KMS-11 (cell line): Measurements from ENCODE around the gene SOX2.

ENCODE experiments used
- H2AFZ ChIP-seq: fragments of 200-600 bp; sonication (generic); 2 replicates; pipeline ENCODE4 v1.6.1; 2016; ENCODE audit warnings: antibody characterized with exemption, mixed run types, low read depth
- H3K27ac ChIP-seq: fragments of 200-600 bp; sonication (generic); 2 replicates; pipeline ENCODE4 v1.6.1; 2016; ENCODE audit warnings: mild to moderate bottlenecking, mixed run types
- H3K27me3 ChIP-seq: fragments of 200-600 bp; sonication (generic); 2 replicates; pipeline ENCODE4 v1.6.1; 2017; ENCODE audit warnings: mild to moderate bottlenecking, low read depth, mixed run types, moderate library complexity; ENCODE audit not compliant: insufficient read depth
- H3K36me3 ChIP-seq: fragments of 200-600 bp; sonication (generic); 2 replicates; pipeline ENCODE4 v1.6.1; 2017; ENCODE audit warnings: mild to moderate bottlenecking, mixed run types; ENCODE audit not compliant: insufficient read depth
- H3K4me1 ChIP-seq: fragments of 200-600 bp; sonication (generic); 2 replicates; pipeline ENCODE4 v1.6.1; 2016; ENCODE audit warnings: mild to moderate bottlenecking, low read depth, mixed run types; ENCODE audit not compliant: poor library complexity, severe bottlenecking
- H3K4me2 ChIP-seq: fragments of 200-600 bp; sonication (generic); 2 replicates; pipeline ENCODE4 v1.7.0; 2016; ENCODE audit warnings: mild to moderate bottlenecking, mixed run types
- H3K4me3 ChIP-seq: fragments of 200-600 bp; sonication (generic); IDR thresholded peaks from 2 replicates; pipeline ENCODE4 v1.6.1; 2017; ENCODE audit warnings: low read depth, low read length, mixed read lengths; ENCODE audit not compliant: insufficient read depth
- H3K79me2 ChIP-seq: fragments of 200-600 bp; sonication (generic); 2 replicates; pipeline ENCODE4 v1.6.1; 2016; ENCODE audit warnings: low read depth, mixed run types; ENCODE audit not compliant: insufficient read depth
- H3K9ac ChIP-seq: fragments of 200-600 bp; sonication (generic); 2 replicates; pipeline ENCODE4 v1.6.1; 2016; ENCODE audit warnings: mild to moderate bottlenecking, mixed run types
- H4K20me1 ChIP-seq: fragments of 200-600 bp; sonication (generic); 2 replicates; pipeline ENCODE4 v1.6.1; 2016; ENCODE audit warnings: mild to moderate bottlenecking, mixed run types; ENCODE audit not compliant: insufficient read depth
- TF ChIP-seq, protein P1 (sequence below): fragments of 200-600 bp; sonication (generic); conservative IDR thresholded peaks from 2 replicates; pipeline ENCODE4 v1.6.1; 2017; ENCODE audit warnings: low read depth, mild to moderate bottlenecking, antibody characterized with exemption, low read length, moderate library complexity, mixed read lengths

The SOX2 gene

DNA sequence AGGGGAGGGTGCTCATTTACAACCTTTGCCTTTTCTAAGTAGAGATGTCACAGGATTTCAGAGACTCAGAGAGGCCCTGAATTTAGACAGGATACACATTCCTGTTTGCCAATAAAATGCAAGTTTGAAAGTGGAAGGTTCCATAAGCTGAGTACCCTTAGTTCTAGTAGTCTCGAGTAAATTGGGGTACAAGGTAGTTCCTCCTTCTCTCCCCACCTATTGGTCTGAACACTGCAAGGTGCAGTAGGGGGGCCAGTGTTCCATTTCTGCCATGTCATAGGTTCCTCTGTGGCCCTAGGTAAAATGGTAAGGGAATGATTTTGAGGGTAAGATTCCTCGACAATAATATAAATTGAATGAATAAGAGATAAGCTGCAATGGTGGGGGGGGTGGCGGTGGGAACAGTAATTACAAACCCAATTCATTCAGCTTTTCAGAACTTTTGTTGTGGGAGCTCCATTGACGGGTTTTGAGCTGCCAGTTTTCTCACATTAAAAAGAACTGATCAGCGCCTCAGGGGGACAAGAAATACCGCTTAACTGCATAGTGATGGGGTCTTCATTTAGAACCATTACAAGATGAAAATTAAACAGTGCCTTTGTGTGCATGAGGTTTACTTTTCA is 5.9 kb downstream of the SOX2 start:
- no peak overlapping the region for H3K4me3 ChIP-seq
- H3K79me2 ChIP-seq, result peaks cover 41% of the 10 kb centered on the region

DNA sequence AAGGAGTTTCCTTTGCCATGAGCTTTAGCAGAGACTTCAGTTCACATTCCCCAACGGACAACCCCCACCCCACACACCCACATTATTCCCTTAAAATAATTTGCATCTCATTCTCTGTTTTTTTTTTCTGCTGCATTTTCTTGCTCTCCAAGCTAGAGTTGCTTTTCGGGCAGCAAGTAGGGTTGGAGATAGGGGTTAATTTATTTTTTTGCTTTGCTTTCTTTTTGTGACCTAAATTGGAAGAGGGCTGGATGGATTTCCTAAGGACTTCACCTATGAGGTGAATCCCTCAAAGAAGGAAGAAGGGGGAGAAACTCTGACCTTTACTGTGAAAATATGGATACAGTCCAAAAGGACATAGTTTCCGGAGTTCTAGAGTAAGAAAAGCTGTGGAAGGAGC is 6.6 kb downstream of the SOX2 start:
- no peaks in the 10 kb centered on the region for H4K20me1 ChIP-seq
- H3K4me2 ChIP-seq, result no peak overlapping the region
- H2AFZ ChIP-seq, result no peak overlapping the region
- H3K4me1 ChIP-seq, result peaks cover 16% of the 10 kb centered on the region
- TF ChIP-seq, protein P1, sequence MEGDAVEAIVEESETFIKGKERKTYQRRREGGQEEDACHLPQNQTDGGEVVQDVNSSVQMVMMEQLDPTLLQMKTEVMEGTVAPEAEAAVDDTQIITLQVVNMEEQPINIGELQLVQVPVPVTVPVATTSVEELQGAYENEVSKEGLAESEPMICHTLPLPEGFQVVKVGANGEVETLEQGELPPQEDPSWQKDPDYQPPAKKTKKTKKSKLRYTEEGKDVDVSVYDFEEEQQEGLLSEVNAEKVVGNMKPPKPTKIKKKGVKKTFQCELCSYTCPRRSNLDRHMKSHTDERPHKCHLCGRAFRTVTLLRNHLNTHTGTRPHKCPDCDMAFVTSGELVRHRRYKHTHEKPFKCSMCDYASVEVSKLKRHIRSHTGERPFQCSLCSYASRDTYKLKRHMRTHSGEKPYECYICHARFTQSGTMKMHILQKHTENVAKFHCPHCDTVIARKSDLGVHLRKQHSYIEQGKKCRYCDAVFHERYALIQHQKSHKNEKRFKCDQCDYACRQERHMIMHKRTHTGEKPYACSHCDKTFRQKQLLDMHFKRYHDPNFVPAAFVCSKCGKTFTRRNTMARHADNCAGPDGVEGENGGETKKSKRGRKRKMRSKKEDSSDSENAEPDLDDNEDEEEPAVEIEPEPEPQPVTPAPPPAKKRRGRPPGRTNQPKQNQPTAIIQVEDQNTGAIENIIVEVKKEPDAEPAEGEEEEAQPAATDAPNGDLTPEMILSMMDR, result no peak
- no peak overlapping the region for H3K27ac ChIP-seq
- H3K27me3 ChIP-seq, result no peaks in the 10 kb centered on the region
- H3K36me3 ChIP-seq, result no peaks in the 10 kb centered on the region
- no peak overlapping the region for H3K4me3 ChIP-seq
- no peak overlapping the region for H3K9ac ChIP-seq
- H3K79me2 ChIP-seq, result peaks cover 34% of the 10 kb centered on the region

More for the DNA sequence above, 5.9 kb downstream of the SOX2 start:
- no peak overlapping the region for H3K4me2 ChIP-seq
- H3K27me3 ChIP-seq, result no peaks in the 10 kb centered on the region
- H3K9ac ChIP-seq, result no peak overlapping the region
- no peaks in the 10 kb centered on the region for H4K20me1 ChIP-seq
- TF ChIP-seq, protein P1, result no peak
- no peak overlapping the region for H3K27ac ChIP-seq
- H3K36me3 ChIP-seq, result no peaks in the 10 kb centered on the region
- H3K4me1 ChIP-seq, result peaks cover 16% of the 10 kb centered on the region
- H2AFZ ChIP-seq, result no peak overlapping the region

DNA sequence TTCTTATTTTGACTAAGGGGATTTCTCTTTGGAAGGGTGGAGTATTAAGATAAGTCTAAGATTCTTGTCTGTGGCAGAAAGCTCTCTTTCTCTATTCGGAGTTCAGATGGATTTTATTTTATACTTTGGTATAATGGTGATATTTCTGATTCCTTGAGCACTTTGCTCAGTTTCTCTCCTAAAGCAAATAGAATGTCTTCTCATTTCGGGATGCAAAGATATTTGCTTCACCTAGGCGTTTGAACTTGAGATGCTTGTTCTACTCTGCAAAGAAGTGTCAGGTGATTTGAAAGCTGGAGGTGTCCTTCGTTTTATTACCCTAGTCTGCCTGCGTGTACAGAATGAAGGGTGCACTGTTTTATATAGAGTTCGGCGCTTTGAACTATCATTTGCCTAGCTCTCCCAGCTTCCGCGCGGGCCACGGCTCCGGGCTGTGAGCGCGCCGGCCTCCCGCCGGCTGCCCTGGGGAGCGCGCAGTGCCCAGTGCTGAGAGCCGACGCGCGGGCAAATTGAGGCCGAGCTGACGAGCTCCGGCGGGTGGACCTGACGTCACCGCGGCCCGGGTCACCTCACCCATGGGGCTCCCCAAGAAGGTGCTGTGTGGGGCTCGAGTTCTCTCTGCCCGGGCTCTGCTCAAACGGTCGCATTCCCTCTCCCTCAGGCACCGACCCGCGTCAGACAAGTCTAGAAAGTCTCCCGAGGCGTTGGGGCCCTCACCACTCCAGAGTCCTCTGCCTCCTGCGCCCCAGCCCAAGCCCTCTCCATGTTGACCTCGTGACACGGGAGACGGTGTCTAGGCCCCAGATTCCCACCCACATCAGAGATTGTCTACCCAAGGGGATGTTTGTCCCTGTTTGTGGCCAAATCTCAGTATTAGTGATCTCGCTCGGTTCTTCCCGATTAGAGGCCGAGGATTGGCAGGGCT is 7.5 kb downstream of the SOX2 start:
- Histone ChIP-seq H3K4me3 (no peak overlapping the region), H3K36me3 (no peaks in the 10 kb centered on the region), H3K79me2 (peaks cover 26% of the 10 kb centered on the region), H2AFZ (no peak overlapping the region), H3K9ac (no peak overlapping the region), H3K4me2 (no peak overlapping the region), H4K20me1 (no peaks in the 10 kb centered on the region), H3K4me1 (peaks cover 16% of the 10 kb centered on the region), H3K27me3 (no peaks in the 10 kb centered on the region), H3K27ac (no peak overlapping the region)
- TF ChIP-seq, protein P1, result no peak

DNA sequence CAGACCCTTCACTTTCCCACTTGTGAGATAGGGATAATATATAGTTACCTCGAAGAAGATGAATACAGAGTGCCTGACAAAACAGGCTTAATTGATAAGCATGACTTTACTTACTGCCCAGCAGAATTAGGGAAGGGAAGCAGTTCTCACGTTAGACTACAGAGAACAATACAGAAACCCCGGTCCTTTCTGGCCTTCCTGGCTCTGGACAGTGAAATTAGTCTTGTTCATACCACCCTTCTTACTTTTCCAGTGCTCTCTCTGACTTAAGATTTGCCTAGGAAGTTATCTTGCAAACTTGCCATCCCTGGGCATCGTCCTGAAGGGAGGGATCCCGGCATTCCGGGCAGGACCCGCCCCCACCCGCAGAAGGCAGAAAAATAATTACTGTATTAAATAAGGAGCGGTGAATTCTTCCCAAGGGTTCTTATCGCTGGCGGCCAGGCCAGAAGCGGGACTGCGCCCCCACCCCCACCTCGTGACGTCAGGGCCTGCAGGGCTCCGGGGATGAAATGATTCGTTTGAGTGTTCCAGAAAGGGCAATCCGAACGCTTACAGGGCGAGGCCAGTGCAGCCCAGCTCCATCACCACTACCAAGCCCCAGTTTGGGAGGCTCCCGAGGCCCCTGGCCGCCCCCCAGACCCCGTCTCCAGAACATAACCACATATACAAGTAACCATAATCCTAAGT is 8.4 kb downstream of the SOX2 start:
- no peak overlapping the region for H3K4me3 ChIP-seq
- TF ChIP-seq, protein P1, result no peak
- no peak overlapping the region for H2AFZ ChIP-seq
- H3K4me1 ChIP-seq, result peaks cover 16% of the 10 kb centered on the region
- no peak overlapping the region for H3K4me2 ChIP-seq
- H3K79me2 ChIP-seq, result peaks cover 17% of the 10 kb centered on the region; the same call in 1 of the 2 replicates
- no peaks in the 10 kb centered on the region for H3K27me3 ChIP-seq
- no peaks in the 10 kb centered on the region for H4K20me1 ChIP-seq
- no peak overlapping the region for H3K9ac ChIP-seq
- no peaks in the 10 kb centered on the region for H3K36me3 ChIP-seq
- no peak overlapping the region for H3K27ac ChIP-seq
